ENCODE data around the gene RTN3.
"Not testable (repeated sequence)": the region's sequence is repeated elsewhere in the genome, so short reads cannot be mapped to it uniquely, and the experiment has no call there.

Gene RTN3

DNA sequence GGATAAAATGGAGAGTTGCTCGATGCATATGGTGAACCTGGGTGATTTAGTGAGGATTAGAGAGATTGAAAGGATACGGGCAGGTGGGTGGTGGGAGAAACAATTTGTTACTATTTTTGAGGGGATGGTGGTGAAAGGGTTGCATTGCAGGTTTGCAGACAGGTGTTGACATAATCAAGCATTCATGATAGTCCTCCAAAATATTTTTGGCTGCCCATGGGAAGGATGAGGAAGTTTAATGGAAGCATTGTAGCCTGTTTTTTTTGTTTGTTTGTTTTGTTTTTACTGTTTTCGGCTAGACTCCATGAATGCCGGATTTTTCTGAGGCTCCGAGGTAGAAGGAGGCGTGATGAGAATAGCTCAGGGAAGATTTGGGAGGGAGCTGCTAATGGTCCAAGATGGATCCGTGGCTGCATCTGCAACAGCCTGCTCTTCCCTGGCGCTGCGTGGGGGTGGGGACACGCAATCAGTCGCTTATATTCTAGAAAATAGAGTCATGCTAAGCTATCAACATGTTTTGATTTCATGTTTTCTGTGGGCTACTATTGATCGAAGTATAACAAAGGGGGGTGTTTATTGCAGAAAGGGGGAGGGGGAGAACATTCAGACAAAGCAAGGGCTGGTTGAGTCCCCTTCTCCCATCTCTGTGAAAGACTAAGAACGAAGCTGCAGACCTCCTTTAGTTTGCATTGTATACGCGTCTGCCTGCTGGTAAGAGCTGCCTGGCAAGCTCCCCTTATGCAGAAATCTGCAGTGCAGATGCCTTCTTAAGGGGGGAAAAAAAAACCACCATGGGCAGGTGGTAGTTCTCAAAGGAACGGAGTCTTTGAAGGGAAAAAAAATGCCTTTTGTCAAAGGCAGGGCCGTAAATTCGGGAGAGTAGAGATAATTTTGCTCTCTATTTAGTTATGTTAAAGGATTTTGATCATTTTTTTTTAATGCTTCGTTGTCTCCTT is 1.0 kb downstream of the RTN3 start:
- no peak for DNase-seq (ENCODE audit: low read depth in 2 of 2)

DNA sequence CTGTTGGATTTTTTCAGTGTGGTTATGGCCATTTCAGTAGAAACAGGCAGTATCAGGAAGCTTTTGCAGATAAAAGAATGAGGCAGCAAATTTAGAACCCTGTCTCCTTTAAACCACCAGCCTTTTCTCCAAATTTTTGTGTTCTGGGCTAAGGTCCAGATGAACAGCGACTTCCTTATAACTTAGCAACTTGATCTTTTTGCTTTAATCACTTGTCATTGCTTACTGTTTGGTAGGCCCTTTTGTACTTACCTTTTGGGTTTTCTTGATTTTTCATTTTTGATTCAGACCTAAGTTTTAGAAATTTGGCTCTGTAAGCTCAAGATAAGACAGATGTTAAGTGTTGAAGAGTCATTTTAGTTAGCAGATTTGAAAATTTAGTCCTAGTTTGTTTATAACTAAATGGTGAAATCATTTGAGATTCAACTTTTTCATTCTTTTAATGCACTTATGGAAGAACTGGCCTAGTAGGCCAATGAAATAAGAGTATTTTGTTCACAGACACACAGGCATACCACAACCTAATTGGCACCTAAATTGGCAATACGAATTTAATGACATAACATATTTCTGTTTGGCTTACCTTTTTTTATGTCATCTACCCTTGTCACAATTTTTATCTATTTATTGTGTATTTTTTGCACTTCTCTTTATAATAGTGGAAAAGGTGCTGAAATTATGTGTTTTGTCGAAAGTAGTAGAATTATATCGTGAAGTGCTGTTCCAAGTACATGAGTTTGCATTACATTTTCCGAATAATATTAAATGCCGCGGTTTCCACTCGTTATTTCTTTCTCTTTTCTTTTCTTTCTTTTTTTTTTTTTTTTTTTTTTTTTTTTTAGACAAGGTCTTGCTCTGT is 2.1 kb downstream of the RTN3 start:
- DNase-seq (ENCODE audit: low read depth in 2 of 2), result no peak

DNA sequence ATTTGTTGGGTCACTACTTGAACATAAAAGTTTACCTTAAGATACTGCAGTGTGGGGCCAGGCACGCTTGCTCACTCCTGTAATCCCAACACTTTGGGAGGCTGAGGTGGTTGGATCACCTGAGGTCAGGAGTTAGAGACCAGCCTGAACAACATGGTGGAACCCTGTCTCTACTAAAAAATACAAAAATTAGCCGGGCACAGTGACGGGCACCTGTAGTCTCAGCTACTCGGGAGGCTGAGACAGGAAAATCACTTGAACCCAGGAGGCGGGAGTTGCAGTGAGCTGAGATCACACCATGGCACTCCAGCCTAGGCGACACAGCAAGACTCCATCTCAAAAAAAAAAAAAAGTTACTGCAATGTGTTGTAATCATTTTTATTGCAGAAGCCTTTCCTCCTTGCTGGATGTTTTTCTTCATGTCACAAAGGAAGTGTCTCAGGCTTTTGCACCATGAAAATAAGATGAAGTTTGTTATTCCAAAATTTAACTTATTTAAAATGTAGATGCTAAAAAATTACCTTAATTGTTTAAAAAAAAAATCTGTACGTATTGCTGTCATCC is 3.9 kb downstream of the RTN3 start:
- DNase-seq (ENCODE audit: low read depth in 2 of 2), result not testable (repeated sequence)

DNA sequence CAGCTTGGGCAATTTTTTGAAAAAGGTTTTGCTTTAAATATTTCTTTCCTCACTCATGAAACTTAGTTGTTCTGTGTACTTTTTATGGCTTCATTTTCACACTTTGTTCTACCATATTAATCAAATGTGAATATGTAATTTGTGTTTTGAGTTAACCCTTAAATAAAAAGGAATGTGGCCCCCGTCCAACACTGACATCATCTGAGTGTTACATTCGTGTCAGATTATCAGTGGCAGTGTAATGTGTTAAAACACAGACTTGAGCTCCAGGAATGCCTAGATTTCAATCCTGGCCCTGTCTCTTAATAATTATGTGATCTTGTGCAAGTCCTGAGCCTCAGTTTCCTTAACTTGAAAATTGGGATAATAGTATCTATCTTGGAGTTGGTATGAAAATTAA is 5.6 kb downstream of the RTN3 start:
- DNase-seq (ENCODE audit: low read depth in 2 of 2), result no peak

DNA sequence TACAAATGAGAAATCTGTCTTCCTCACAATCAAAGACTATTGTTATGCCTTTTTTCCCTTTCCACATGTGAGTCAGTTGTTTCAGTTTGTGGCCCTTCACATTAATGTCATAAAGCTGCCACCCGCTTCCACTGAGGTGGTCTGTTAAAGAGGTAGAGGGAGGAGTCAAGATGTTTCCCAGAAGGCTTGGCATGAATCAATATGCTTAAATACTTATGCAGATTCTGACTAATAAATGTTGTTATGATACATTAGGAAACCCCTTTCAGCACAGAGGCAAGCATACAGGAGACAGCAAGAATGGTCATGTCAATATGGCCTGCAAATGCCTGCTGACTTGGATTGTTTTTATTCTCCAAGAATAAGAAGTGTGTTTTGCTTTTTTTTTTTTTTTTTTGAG is 6.5 kb downstream of the RTN3 start:
- DNase-seq (ENCODE audit: low read depth in 2 of 2), result no peak

DNA sequence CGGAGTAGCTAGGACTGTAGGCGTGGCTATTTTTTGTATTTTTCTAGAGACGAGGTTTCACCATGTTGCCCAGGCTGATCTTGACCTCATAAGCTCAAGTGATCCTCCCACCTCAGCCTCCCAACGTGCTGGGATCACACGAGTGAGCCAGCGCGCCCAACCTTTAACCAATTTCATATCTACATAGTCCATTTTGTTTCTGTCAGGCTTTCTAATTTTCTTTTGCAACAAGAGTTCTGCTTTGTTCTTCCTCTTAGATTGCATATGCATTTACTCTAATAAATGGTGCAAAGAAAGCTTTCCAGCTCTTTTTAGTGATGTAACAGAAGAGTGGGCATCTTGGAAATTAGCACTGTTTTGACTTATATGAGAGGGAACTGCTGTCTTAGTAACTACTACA is 13.3 kb downstream of the RTN3 start:
- DNase-seq (ENCODE audit: low read depth in 2 of 2), result no peak

DNA sequence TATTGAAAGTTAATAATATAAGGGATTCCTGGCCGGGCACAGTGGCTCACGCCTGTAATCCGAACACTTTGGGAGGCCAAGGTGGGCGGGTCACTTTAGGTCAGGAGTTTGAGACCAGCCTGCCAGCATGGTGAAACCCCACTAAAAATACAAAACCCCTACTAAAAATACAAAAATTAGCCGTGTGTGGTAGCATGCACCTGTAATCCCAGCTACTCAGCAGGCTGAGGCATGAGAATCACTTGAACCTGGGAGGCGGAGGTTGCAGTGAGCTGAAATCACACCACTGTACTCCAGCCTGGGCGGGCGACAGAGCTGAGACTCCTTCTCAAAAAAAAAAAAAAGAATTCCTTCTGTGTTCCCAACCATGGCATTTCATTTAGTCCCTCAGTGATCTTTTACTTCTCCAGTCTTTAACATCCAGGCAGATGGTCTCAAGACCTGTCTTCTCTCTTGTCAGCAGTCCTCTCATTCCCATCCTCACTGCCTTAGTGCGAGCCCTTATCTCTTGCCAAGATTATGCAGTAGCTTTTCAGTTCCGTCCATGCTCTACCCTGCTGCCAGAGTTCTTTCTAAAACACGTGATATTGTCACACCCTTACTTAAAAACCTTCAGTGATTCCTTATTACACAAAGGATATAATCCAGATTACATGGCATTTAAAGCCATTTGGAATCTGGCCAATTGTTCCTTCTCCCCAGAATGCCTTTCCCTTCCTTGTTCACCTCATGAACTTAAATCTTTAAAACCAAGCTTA is 17.9 kb downstream of the RTN3 start:
- DNase-seq (ENCODE audit: low read depth in 2 of 2), result no peak

DNA sequence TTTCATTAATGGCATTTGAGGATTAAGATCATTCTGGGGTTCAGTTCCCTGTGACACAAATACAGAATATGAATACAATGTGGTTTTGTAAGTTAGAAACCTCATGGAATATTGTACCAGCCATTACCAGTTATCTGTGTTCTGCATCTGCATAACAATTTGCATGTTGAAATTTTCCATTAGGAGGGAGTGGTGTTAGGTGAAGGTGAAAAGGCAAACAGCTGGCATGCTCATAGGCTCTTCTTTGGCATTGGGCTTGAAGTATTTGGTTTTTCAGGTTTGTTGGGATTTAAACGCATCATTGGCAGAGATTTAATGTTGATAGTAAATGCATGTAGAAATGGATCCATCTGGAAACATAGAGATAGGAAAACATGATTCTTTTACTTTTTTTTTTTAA is 18.6 kb downstream of the RTN3 start:
- DNase-seq (ENCODE audit: low read depth in 2 of 2), result no peak

DNA sequence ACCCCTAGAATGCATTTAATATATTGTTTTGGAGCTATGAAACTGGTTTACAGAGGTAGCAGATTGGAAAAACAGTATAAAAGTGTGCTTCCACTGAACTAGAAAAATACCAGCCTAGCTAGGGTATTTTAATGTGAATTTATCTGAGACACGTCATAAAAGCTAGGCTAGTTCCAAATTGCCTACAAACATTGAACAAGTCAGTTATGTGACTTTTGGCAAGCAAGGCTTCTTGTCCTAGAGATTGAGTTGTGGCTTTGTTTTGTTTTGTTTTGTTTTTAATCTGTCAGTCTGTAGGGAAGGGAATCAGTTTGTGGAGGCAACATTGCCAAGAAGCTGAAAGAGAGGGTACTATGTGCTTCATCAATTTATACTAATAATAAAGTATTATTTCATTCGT is 24.2 kb downstream of the RTN3 start:
- DNase-seq (ENCODE audit: low read depth in 2 of 2), result no peak

DNA sequence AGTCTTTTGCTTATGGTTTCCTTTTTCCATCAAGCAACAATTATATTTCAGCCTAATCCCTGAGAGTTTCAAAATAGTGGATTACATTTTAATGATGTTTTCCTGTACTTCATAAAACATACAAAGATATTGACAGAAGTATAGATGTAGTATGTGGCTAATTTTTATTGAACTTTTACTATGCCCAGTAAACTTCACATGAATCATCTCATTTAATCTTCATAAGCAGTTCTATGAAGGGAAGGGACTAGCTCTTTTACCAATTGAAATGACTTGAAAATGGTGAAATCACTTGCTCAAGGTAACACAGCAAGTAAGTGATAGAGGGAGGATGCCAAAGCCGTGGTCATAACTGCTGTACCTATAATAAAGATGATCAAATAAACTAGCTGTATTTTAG is 27.5 kb downstream of the RTN3 start:
- no peak for DNase-seq (ENCODE audit: low read depth in 2 of 2)

DNA sequence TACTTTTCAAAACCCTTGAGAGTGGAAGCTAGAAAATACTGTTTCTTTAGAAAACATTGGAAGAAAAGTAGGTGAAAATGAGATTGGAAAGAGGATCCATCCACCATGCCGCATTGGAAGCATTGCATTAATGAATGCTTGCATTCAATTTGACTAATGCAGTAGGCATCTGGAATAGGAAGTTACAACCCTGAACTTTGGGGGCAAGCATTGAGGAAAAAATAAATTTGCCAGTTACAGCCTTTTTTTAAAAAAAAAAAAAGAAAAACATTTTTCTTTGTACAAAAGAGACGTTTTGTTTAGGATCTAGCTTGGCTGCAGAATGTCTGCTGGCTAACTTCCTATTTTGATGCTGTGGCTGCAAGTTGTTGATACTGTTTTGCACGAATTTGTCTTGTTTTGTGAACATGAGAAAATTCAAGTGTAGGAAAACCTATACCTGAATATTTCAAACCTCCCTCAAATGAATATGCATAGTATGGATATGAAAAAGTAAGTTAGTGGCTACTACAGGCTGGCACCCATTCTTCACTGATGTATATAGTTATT is 28.1 kb downstream of the RTN3 start:
- DNase-seq (ENCODE audit: low read depth in 2 of 2), result no peak

DNA sequence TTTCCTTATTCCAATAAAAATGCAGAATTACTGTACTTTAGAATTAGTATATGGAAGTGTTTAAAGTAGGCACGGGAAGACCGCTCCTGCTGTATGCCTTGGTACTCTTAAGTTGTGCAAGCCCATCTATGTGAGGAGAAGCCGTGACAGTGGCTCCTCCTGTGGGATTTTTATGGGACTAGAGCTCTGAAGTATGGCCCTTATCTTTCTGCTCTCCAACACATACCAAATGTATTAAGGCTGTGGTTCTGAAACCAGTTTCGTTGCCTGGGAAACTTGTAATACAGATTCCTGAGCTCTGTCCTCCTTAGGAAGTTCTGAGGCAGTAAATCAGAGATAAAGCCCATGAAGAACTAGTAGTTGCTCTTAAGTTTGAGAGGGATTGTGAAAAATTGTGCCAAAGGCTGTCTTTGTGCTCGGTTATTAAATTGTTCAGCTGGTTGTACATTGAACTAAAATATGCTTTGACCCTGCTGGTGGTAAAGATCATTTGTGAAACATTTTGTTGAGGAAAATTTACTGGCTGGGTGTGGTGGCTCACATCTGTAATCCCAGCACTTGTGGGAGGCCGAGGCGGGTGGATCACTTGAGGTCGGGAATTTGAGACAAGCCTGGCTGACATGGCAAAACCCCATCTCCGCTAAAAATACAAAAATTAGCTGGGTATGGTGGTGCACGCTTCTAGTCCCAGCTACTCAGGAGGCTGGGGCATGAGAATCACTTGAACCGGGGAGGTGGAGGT is 29.3 kb downstream of the RTN3 start:
- no peak for DNase-seq (ENCODE audit: low read depth in 2 of 2)

DNA sequence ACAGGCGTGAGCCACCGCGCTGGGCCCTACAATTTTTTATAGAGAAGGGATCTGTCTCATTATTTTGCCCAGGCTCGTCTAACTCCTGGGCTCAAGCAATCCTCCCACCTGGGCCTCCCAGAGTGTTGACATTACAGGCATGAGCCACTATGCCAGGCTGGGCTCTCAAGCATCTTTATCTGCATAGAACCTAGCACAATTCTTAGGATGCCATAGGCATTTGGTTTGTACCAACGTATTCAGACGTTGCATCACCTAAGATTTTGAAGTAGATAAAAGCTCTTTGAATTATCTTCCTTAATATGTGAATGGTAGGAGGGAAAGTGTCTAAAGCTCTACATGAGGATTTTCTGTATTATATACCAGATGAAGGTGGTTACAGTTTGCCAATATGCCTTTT is 30.5 kb downstream of the RTN3 start:
- no peak for DNase-seq (ENCODE audit: low read depth in 2 of 2)

DNA sequence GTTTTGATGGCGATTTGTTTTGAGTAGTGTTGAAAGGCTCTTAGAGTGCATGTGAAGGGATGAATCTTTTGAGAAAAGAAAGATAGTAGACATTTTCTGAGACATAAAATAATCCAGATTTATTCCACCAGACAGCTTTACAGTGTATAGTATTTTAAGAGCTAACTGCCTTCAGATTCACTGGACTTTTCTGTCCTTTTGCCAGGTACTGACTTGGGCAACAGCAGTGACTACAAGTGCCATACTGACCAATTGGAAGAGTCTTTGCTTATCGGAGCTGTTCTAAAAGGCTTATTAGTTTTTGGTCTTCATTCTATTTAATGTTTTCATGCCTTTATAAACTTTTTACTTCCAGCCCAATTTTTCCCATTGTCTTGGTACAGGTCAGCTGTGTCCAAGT is 32.5 kb downstream of the RTN3 start:
- DNase-seq (ENCODE audit: low read depth in 2 of 2), result no peak

DNA sequence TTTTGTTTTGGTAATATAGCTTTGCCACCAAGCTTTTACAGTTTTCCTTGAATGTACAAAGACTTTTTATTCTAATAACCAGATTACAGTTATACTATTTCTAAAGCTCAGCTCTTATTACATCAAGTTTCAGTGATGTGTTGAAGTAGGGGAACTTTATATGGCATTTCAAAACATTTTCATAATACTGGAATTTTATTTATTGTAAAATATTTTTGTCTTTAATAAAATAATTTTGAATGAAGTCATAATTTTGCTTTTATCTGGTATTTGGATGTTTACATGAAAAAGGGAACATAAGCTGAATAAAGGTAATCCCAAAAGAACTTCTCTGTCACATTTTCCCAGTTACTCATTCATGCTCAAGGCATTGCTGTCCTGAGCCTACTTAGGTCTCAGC is 34.7 kb downstream of the RTN3 start:
- no peak for DNase-seq (ENCODE audit: low read depth in 2 of 2)

DNA sequence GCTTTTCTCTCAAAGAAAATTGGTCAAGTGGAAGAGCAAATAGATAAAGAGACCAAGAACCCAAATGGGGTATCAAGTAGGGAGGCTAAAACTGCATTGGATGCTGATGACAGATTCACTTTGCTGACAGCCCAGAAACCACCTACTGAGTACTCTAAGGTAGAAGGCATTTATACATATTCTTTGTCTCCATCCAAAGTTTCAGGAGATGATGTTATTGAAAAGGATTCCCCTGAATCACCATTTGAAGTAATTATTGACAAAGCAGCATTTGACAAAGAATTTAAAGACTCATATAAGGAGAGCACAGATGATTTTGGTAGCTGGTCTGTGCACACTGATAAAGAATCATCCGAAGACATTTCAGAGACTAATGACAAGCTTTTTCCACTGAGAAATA is 37.7 kb downstream of the RTN3 start:
- no peak for DNase-seq (ENCODE audit: low read depth in 2 of 2)

DNA sequence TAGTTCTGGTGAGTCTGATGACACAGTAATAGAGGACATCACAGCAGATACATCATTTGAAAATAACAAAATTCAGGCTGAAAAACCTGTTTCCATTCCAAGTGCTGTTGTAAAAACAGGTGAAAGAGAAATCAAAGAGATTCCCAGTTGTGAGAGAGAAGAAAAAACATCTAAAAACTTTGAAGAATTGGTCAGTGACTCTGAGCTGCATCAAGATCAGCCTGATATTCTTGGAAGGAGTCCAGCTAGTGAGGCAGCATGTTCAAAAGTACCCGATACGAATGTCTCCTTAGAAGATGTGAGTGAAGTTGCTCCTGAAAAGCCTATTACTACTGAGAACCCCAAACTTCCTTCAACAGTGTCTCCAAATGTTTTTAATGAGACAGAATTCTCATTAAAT is 38.7 kb downstream of the RTN3 start:
- DNase-seq (ENCODE audit: low read depth in 2 of 2), result no peak

DNA sequence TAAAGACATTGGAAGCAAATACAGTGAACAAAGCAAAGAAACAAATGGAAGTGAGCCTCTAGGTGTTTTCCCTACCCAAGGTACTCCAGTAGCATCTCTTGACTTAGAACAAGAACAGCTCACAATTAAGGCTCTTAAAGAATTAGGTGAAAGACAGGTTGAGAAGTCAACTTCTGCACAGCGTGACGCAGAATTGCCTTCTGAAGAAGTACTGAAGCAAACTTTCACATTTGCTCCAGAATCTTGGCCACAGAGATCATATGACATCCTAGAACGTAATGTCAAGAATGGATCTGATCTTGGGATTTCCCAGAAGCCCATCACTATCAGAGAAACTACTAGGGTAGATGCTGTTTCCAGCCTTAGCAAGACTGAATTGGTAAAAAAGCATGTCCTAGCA is 39.3 kb downstream of the RTN3 start:
- DNase-seq (ENCODE audit: low read depth in 2 of 2), result no peak

DNA sequence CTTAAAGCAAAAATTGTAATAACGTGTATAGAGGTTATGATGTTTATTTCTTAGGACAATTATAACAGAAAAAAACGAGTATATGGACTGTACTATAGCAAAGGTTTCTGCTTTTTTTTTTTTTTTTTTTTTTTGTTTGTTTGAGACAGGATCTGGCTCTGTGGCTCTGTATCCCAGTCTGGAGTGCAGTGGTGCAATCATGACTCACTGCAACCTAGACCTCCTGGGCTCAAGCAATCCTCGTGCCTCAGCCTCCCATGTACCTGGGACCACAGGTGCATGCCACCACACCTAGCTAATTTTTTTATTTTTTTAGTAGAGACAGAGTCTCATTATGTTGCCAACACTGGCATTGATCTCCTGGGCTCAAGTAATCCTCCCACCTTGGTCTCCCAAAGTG is 48.0 kb downstream of the RTN3 start:
- no peak for DNase-seq (ENCODE audit: low read depth in 2 of 2)

DNA sequence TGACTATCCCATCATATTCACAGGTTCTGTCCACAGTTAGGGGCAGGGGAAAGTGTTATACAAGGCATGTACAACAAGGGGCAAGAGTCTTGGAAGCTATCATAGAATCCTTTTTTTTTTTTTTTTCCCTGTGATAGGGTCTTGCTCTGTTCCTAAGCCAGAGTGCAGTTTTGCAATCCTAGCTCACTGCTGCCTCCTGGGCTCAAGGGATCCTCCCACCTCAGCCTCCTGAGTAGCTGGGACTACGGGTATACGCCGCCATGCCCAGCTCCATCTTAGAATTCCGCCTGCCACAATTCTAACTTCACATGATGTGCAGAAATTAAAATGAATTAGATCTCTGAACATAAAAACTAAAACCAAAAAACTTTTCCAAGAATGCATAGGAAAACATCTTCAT is 55.6 kb downstream of the RTN3 start:
- no peak for DNase-seq (ENCODE audit: low read depth in 2 of 2)

DNA sequence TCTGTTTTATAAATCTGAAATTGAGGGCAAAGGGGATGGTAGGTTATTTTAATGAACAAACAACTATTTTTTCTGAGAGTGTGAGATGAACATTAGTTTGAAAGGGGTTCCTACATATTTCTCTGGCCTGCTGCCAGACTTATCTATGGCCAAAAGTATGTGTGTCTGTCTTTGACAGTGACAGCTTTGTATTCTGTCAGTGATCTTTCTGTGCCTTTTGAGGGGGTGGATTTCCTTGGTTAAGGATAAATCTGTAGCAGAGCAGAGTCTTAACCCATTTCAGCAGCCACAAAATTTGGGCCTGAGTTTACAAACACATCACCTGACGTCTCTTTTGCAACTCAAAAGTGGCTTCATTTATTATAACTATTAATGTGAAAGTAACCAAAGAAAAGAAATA is 56.4 kb downstream of the RTN3 start:
- DNase-seq (ENCODE audit: low read depth in 2 of 2), result no peak
